ENCODE data around the gene SLC6A11.

The SLC6A11 gene

DNA sequence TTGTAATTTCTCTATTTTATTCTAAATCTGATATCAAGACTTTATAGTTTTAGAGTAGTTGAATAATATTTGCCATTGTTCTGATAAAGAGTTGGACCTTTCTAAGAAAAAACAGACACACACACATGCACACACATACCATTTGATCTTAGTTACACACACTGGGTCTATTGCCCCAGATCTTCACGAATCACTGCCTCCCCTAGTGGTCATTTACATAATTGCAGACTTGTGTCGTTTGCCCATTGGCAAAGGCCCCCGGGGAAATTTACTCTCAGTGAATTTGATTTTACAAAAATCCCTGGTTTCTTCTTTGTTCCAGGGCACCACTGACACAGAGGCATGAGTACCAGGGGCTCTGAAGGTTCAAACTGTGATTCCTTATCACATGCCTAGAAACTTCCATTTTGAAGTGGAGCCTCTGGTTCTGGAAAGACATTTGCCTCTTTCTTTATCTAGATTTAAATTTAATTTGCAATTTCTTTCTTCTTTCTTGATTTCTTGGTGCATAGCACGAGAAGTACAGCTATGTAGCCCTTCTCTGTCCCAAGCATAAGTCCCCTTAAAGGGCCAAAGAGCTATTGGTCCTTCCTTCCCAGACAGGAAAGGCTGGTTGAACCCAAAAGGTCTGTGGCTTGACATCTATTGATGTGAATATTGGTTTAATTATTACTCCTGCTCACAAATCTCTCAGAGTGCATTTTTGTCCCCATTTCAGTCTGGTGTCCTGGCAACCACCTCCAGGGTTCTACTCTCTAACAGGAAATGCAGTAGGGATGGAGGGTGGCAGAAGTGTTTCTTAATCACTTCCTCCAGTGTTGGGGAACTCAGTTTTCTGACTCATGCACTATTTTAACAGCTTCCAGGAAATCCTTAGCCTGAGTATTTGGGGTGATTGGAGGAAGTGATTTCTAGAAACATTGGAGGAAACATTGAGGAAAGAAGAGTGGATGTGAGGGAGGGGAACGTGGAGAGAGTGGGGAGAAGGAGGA, 32.4 kb upstream of the SLC6A11 start:
- Histone ChIP-seq H3K4me2 (ENCODE audit: low read length) (no peak overlapping the region), H3K4me3 (ENCODE audit: low read length) (no peak overlapping the region), H3K9ac (ENCODE audit: low read length) (no peak overlapping the region), H4K8ac (ENCODE audit: low read depth, low read length) (no peak overlapping the region), H3K56ac (ENCODE audit: low read length) (no peak overlapping the region), H2BK15ac (replicated peaks; ENCODE audit: low read depth) (no peak overlapping the region), H2BK120ac (ENCODE audit: low read depth, low read length) (no peak overlapping the region), H3K36me3 (ENCODE audit: control insufficient read depth, insufficient read depth, low read length) (no peaks in the 10 kb centered on the region), H3K79me1 (ENCODE audit: low read length) (no peaks in the 10 kb centered on the region), H2BK5ac (ENCODE audit: low read length) (no peak overlapping the region), H2AK5ac (ENCODE audit: low read length) (no peak overlapping the region), H4K5ac (ENCODE audit: low read length) (no peak overlapping the region), H3K18ac (ENCODE audit: low read length) (no peak overlapping the region), H3K27me3 (ENCODE audit: insufficient read depth, low read length, poor library complexity) (no peaks in the 10 kb centered on the region), H3K79me2 (ENCODE audit: control insufficient read depth, insufficient read depth, low read length) (no peaks in the 10 kb centered on the region), H3K4ac (ENCODE audit: low read depth, low read length) (no peak overlapping the region), H3K23ac (ENCODE audit: low read length) (no peak overlapping the region), H3K4me1 (ENCODE audit: control insufficient read depth, low read depth, low read length) (no peaks in the 10 kb centered on the region), H3K27ac (ENCODE audit: low read depth, low read length) (no peak overlapping the region)
- 100% methylated on average over 1 of the region's 5 CpGs for WGBS (ENCODE audit: extremely low coverage, insufficient coverage, low lambda C conversion rate)
- peak; percentile 47 for DNase-seq

DNA sequence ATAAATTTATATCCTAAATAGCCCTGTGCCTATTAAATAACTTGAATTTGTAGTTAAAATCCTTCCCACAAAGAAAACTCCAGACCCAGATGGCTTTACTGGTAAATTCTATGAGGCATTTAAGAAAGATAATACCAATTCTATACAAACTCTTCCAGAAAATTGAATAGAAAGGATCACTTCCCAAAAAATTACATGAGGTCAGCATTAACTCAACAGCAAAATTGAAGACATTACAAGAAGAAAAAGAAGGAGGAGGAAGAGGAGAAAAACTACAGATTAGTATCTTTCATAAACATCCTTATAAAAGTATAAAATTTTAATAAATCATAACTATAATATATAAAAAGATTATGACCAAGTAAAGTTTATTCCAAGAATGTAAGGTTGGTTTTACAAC, 29.4 kb upstream of the SLC6A11 start:
- no peak overlapping the region for H3K23ac ChIP-seq (ENCODE audit: low read length)
- H3K79me1 ChIP-seq (ENCODE audit: low read length), result no peaks in the 10 kb centered on the region
- no peak overlapping the region for H3K4ac ChIP-seq (ENCODE audit: low read depth, low read length)
- H4K5ac ChIP-seq (ENCODE audit: low read length), result no peak overlapping the region
- H3K27ac ChIP-seq (ENCODE audit: low read depth, low read length), result no peak overlapping the region
- no peak overlapping the region for H4K8ac ChIP-seq (ENCODE audit: low read depth, low read length)
- no peak overlapping the region for H2BK120ac ChIP-seq (ENCODE audit: low read depth, low read length)
- no peak overlapping the region for H3K4me2 ChIP-seq (ENCODE audit: low read length)
- DNase-seq, result no peak
- H2BK15ac ChIP-seq (replicated peaks; ENCODE audit: low read depth), result no peak overlapping the region
- H3K9ac ChIP-seq (ENCODE audit: low read length), result no peak overlapping the region
- no peaks in the 10 kb centered on the region for H3K4me1 ChIP-seq (ENCODE audit: control insufficient read depth, low read depth, low read length)
- no peak overlapping the region for H2AK5ac ChIP-seq (ENCODE audit: low read length)
- no peaks in the 10 kb centered on the region for H3K36me3 ChIP-seq (ENCODE audit: control insufficient read depth, insufficient read depth, low read length)
- no peaks in the 10 kb centered on the region for H3K27me3 ChIP-seq (ENCODE audit: insufficient read depth, low read length, poor library complexity)
- no peak overlapping the region for H3K56ac ChIP-seq (ENCODE audit: low read length)
- H3K79me2 ChIP-seq (ENCODE audit: control insufficient read depth, insufficient read depth, low read length), result no peaks in the 10 kb centered on the region
- H2BK5ac ChIP-seq (ENCODE audit: low read length), result no peak overlapping the region
- no peak overlapping the region for H3K4me3 ChIP-seq (ENCODE audit: low read length)
- no peak overlapping the region for H3K18ac ChIP-seq (ENCODE audit: low read length)

DNA sequence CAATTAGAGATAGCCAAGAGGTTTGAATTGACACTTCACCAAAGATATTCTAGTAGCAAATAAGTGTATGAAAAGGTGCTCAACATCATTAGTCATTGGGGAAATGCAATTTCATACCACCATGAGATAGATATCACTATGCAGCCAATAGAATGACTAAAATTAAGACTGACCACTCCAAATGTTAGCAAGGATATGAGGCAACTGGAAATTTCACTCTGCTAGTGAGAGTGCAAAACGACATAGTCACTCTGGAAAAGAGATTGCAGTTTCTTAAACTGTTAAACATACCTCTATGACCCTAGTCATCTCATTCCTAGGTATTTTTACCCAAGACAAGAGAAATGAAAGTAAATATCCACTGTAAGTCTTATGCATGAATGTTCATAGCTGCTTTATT, 27.6 kb upstream of the SLC6A11 start:
- Histone ChIP-seq H2BK5ac (ENCODE audit: low read length) (no peak overlapping the region), H3K9ac (ENCODE audit: low read length) (no peak overlapping the region), H2BK15ac (replicated peaks; ENCODE audit: low read depth) (no peak overlapping the region), H3K79me2 (ENCODE audit: control insufficient read depth, insufficient read depth, low read length) (no peaks in the 10 kb centered on the region), H4K8ac (ENCODE audit: low read depth, low read length) (no peak overlapping the region), H3K4ac (ENCODE audit: low read depth, low read length) (no peak overlapping the region), H3K79me1 (ENCODE audit: low read length) (no peaks in the 10 kb centered on the region), H2AK5ac (ENCODE audit: low read length) (no peak overlapping the region), H3K4me1 (ENCODE audit: control insufficient read depth, low read depth, low read length) (no peaks in the 10 kb centered on the region), H3K4me3 (ENCODE audit: low read length) (no peak overlapping the region), H3K18ac (ENCODE audit: low read length) (no peak overlapping the region), H3K36me3 (ENCODE audit: control insufficient read depth, insufficient read depth, low read length) (no peaks in the 10 kb centered on the region), H3K4me2 (ENCODE audit: low read length) (no peak overlapping the region), H4K5ac (ENCODE audit: low read length) (no peak overlapping the region), H3K27me3 (ENCODE audit: insufficient read depth, low read length, poor library complexity) (no peaks in the 10 kb centered on the region), H2BK120ac (ENCODE audit: low read depth, low read length) (no peak overlapping the region), H3K27ac (ENCODE audit: low read depth, low read length) (no peak overlapping the region), H3K23ac (ENCODE audit: low read length) (no peak overlapping the region), H3K56ac (ENCODE audit: low read length) (no peak overlapping the region)
- WGBS (ENCODE audit: extremely low coverage, insufficient coverage, low lambda C conversion rate), result no CpG with 5 or more reads among the region's 1 CpG
- DNase-seq, result no peak

DNA sequence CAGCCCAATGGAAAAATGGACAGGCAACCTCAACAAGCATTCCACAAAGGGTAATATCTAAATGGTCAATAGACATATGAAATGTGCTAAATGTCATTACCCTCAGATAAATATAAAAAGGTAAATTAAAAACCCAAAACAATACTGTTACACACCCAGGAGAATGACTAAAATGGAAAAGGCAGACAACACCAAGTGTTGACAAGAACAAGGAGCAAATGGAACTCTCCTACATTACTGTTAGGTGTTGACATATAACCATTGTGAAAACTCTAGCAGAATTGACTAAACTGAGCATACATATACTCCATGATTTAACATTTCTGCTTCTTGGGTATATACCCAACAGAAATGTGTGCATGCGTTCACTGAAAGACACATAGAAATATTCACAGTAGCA, 25.3 kb upstream of the SLC6A11 start:
- Histone ChIP-seq H2BK120ac (ENCODE audit: low read depth, low read length) (no peak overlapping the region), H3K4ac (ENCODE audit: low read depth, low read length) (no peak overlapping the region), H3K4me1 (ENCODE audit: control insufficient read depth, low read depth, low read length) (no peaks in the 10 kb centered on the region), H3K27ac (ENCODE audit: low read depth, low read length) (no peak overlapping the region), H4K8ac (ENCODE audit: low read depth, low read length) (no peak overlapping the region), H3K79me2 (ENCODE audit: control insufficient read depth, insufficient read depth, low read length) (no peaks in the 10 kb centered on the region), H3K36me3 (ENCODE audit: control insufficient read depth, insufficient read depth, low read length) (no peaks in the 10 kb centered on the region), H2BK5ac (ENCODE audit: low read length) (no peak overlapping the region), H3K79me1 (ENCODE audit: low read length) (no peaks in the 10 kb centered on the region), H4K5ac (ENCODE audit: low read length) (no peak overlapping the region), H2BK15ac (replicated peaks; ENCODE audit: low read depth) (no peak overlapping the region), H3K4me3 (ENCODE audit: low read length) (no peak overlapping the region), H3K4me2 (ENCODE audit: low read length) (no peak overlapping the region), H2AK5ac (ENCODE audit: low read length) (no peak overlapping the region), H3K56ac (ENCODE audit: low read length) (no peak overlapping the region), H3K18ac (ENCODE audit: low read length) (no peak overlapping the region), H3K27me3 (ENCODE audit: insufficient read depth, low read length, poor library complexity) (no peaks in the 10 kb centered on the region), H3K23ac (ENCODE audit: low read length) (no peak overlapping the region), H3K9ac (ENCODE audit: low read length) (no peak overlapping the region)
- no CpG with 5 or more reads among the region's 1 CpG for WGBS (ENCODE audit: extremely low coverage, insufficient coverage, low lambda C conversion rate)
- no peak for DNase-seq

DNA sequence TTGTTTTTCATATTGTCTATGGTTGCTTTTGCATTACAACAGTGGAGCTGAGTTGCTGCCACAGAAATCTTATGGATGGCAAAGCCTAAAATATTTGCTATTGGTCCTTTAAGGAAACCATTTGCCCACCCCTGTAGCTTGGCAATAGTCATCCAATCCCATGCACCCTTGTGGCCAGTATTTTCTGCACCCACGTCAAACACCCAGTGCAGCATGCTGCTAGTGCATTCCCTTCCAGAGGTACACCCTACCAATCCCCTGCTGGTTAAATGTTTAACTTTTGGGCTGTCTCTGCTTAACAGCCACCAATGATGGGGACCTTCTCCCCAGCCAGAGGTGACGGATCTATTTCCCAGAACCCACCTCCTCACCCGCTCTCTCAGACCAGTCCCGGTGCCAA, 23.8 kb upstream of the SLC6A11 start:
- Histone ChIP-seq H3K56ac (ENCODE audit: low read length) (no peak overlapping the region), H3K9ac (ENCODE audit: low read length) (no peak overlapping the region), H2BK15ac (replicated peaks; ENCODE audit: low read depth) (no peak overlapping the region), H3K27ac (ENCODE audit: low read depth, low read length) (no peak overlapping the region), H3K4me2 (ENCODE audit: low read length) (no peak overlapping the region), H3K4me3 (ENCODE audit: low read length) (no peak overlapping the region), H3K18ac (ENCODE audit: low read length) (no peak overlapping the region), H3K23ac (ENCODE audit: low read length) (no peak overlapping the region), H2AK5ac (ENCODE audit: low read length) (no peak overlapping the region), H2BK5ac (ENCODE audit: low read length) (no peak overlapping the region), H3K79me1 (ENCODE audit: low read length) (no peaks in the 10 kb centered on the region), H2BK120ac (ENCODE audit: low read depth, low read length) (no peak overlapping the region), H3K79me2 (ENCODE audit: control insufficient read depth, insufficient read depth, low read length) (no peaks in the 10 kb centered on the region), H3K4me1 (ENCODE audit: control insufficient read depth, low read depth, low read length) (no peaks in the 10 kb centered on the region), H3K36me3 (ENCODE audit: control insufficient read depth, insufficient read depth, low read length) (no peaks in the 10 kb centered on the region), H4K5ac (ENCODE audit: low read length) (no peak overlapping the region), H3K4ac (ENCODE audit: low read depth, low read length) (no peak overlapping the region), H4K8ac (ENCODE audit: low read depth, low read length) (no peak overlapping the region), H3K27me3 (ENCODE audit: insufficient read depth, low read length, poor library complexity) (no peaks in the 10 kb centered on the region)
- no peak for DNase-seq
- no CpG with 5 or more reads among the region's 4 CpGs for WGBS (ENCODE audit: extremely low coverage, insufficient coverage, low lambda C conversion rate)
